ENCODE data around the gene COPB2. TPM values are rescaled to one million over a fixed set of nuclear protein-coding genes. Genes with fewer than 3 reads are reported as not detected.
"Not testable (repeated sequence)": the region's sequence is repeated elsewhere in the genome, so short reads cannot be mapped to it uniquely, and the experiment has no call there.

Gene COPB2
- total RNA-seq, 1 experiment from 2014 or later = 138 TPM

DNA sequence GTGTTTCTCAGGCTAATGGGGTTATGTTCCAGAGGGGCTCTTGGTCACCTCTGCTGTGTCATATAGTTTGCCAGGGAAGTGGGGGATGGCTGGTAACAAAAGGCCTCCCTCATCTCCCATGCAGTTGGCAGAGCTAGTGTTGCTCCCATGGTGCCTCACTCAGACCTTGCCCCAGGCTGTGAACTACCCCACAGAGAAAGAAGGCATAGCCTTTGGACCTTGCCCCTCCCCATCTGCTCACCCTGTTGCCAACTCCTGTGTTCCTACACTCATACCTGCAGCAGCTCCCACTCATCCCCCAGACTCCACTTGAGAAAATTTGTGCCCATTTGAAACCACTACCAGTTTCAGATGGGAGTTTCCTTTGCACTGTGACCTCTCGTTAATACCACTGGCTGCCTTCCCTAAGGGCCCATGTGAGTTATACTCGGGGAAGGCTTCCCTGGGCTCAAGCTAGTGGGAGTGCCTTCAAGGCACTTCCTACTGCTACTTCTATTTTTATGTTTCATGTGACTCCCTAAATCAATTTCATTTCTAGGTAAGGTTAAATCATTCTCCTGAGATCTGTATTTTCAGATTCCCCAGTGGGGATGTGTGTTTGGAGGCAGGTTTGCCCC lies 25.3 kb upstream of the COPB2 start:
- Histone ChIP-seq H3K9me3 (ENCODE audit: low read depth, low read length, poor library complexity, severe bottlenecking) (peaks cover 11% of the 10 kb centered on the region), H3K4me3 (ENCODE audit: low read depth, low read length, poor library complexity, severe bottlenecking) (no peak overlapping the region), H3K36me3 (ENCODE audit: insufficient read depth, low read length, poor library complexity, severe bottlenecking) (no peaks in the 10 kb centered on the region), H3K4me1 (ENCODE audit: insufficient read depth, low read length, poor library complexity, severe bottlenecking) (no peaks in the 10 kb centered on the region), H3K27me3 (replicated peaks; ENCODE audit: insufficient read depth, low read depth, low read length, poor library complexity) (no peaks in the 10 kb centered on the region), H3K27ac (ENCODE audit: low read depth, low read length, poor library complexity, severe bottlenecking) (no peak overlapping the region)
- no TSS peak for BruUV-seq (replicated peaks)
- intact Hi-C loops (cut with micrococcal nuclease; ENCODE audit: unreplicated experiment) = no loop called here
- no peak for TF ChIP-seq CTCF (conservative IDR thresholded peaks at IDR 0.05; ENCODE audit: low read depth, low read length)
- TF ChIP-seq EZH2 (IDR thresholded peaks at IDR 0.05; ENCODE audit: borderline replicate concordance, low read depth, low read length, poor library complexity, severe bottlenecking) = no peak
- no peak for DNase-seq (ENCODE audit: low spot score)
- POLR2A ChIA-PET (ENCODE audit: low non-redundant PET) = no interaction called here
- CTCF ChIA-PET = no interaction called here

GRCh38 chr3:139412891-139413290 lies 23.4 kb upstream of the COPB2 start:
- intact Hi-C loops (cut with micrococcal nuclease; ENCODE audit: unreplicated experiment) = not testable (repeated sequence)

DNA sequence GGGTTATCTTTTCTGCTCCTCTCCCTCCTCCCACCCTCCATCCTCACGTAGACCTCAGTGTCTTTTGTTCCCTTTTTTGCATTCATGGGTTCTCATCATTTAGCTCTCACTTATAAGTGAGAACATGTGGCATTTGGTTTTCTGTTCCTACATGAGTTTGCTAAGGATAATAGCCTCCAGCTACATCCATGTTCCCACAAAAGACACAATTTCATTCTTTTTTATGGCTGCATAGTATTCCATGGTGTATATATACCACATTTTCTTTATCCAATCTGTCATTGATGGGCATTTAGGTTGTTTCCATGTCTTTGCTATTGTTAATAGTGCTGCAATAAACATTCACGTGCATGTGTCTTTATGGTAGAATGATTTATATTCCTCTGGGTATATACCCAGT lies 11.7 kb upstream of the COPB2 start:
- intact Hi-C loops (cut with micrococcal nuclease; ENCODE audit: unreplicated experiment); H3K27me3 ChIP-seq (replicated peaks; ENCODE audit: insufficient read depth, low read depth, low read length, poor library complexity); H3K4me3 ChIP-seq (ENCODE audit: low read depth, low read length, poor library complexity, severe bottlenecking); H3K36me3 ChIP-seq (ENCODE audit: insufficient read depth, low read length, poor library complexity, severe bottlenecking); H3K4me1 ChIP-seq (ENCODE audit: insufficient read depth, low read length, poor library complexity, severe bottlenecking); BruUV-seq (replicated peaks); DNase-seq (ENCODE audit: low spot score); CTCF ChIA-PET; H3K27ac ChIP-seq (ENCODE audit: low read depth, low read length, poor library complexity, severe bottlenecking); POLR2A ChIA-PET (ENCODE audit: low non-redundant PET): not testable (repeated sequence)
- peaks cover 19% of the 10 kb centered on the region for H3K9me3 ChIP-seq (ENCODE audit: low read depth, low read length, poor library complexity, severe bottlenecking)

More at GRCh38 chr3:139412891-139413290, 23.4 kb upstream of the COPB2 start:
- H3K27me3 ChIP-seq (replicated peaks; ENCODE audit: insufficient read depth, low read depth, low read length, poor library complexity); POLR2A ChIA-PET (ENCODE audit: low non-redundant PET); DNase-seq (ENCODE audit: low spot score); H3K27ac ChIP-seq (ENCODE audit: low read depth, low read length, poor library complexity, severe bottlenecking); H3K4me1 ChIP-seq (ENCODE audit: insufficient read depth, low read length, poor library complexity, severe bottlenecking); CTCF ChIA-PET; H3K4me3 ChIP-seq (ENCODE audit: low read depth, low read length, poor library complexity, severe bottlenecking); BruUV-seq (replicated peaks); H3K36me3 ChIP-seq (ENCODE audit: insufficient read depth, low read length, poor library complexity, severe bottlenecking): not testable (repeated sequence)
- peaks cover 11% of the 10 kb centered on the region for H3K9me3 ChIP-seq (ENCODE audit: low read depth, low read length, poor library complexity, severe bottlenecking)

GRCh38 chr3:139396707-139397106 lies 7.3 kb upstream of the COPB2 start:
- H3K27me3 ChIP-seq (replicated peaks; ENCODE audit: insufficient read depth, low read depth, low read length, poor library complexity) = no peaks in the 10 kb centered on the region
- H3K4me1 ChIP-seq (ENCODE audit: insufficient read depth, low read length, poor library complexity, severe bottlenecking) = peaks cover 18% of the 10 kb centered on the region
- intact Hi-C loops (cut with micrococcal nuclease; ENCODE audit: unreplicated experiment) = no loop called here
- no peak overlapping the region for H3K4me3 ChIP-seq (ENCODE audit: low read depth, low read length, poor library complexity, severe bottlenecking)
- H3K27ac ChIP-seq (ENCODE audit: low read depth, low read length, poor library complexity, severe bottlenecking) = no peak overlapping the region
- BruUV-seq (replicated peaks) = no TSS peak
- no peak for TF ChIP-seq CTCF (conservative IDR thresholded peaks at IDR 0.05; ENCODE audit: low read depth, low read length)
- no peak for TF ChIP-seq EZH2 (IDR thresholded peaks at IDR 0.05; ENCODE audit: borderline replicate concordance, low read depth, low read length, poor library complexity, severe bottlenecking)
- peaks cover 5% of the 10 kb centered on the region for H3K9me3 ChIP-seq (ENCODE audit: low read depth, low read length, poor library complexity, severe bottlenecking)
- no peak for DNase-seq (ENCODE audit: low spot score)
- H3K36me3 ChIP-seq (ENCODE audit: insufficient read depth, low read length, poor library complexity, severe bottlenecking) = no peaks in the 10 kb centered on the region
- POLR2A ChIA-PET (ENCODE audit: low non-redundant PET) = interaction anchor here (0.6 kb wide), 1 partner anchor 590 kb away, joined by 3 read pairs; no protein-coding TSS in a partner anchor
- CTCF ChIA-PET = no interaction called here

All from A673 (cell line).